ENCODE results near the gene ADRA2B. TPM values are rescaled to one million over a fixed set of nuclear protein-coding genes. Genes with fewer than 3 reads are reported as not detected.

ADRA2B gene
- total and polyA plus RNA-seq, 2 donors (not counting 1 experiment from before 2014, with no cell fraction given) = 0.27 to 0.46 TPM

DNA sequence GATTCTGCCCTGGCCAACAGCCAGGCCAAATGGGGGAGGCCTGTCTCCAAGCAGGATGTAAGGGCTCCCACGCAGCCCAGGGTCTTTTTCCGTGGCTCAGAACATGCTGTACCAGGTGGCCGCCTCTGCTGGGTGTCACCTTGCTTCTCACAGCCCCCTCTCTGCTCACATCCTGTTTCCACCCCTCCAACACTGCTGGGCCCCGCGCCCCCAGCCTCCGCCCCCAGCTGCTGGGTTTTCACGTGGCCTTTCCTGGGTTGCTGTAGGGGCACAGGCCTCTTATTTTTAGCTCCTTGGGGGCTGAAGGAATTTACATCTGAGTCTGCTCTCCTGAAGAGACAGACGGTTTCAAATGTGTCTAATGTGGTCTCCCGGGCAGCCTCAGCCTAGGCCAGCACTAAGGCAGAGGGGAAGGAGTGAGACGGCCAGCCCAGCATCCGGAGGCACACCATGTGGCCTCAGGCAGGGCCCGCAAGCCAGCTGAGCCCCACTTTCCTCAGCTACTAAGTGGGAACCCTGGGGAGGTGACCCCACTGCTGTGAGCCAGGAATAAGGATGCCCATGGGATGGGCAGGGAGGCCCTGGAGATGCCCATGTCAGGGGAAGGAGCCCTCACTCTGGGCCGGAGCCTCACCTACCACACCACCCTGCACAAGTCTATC, 47.5 kb upstream of the ADRA2B start:
- H3K4me1 Mint-ChIP-seq = peaks cover 47% of the 10 kb centered on the region
- POLR2A ChIA-PET = interaction anchor here (0.8 to 1.8 kb wide), 5 partner anchors 15 to 44 kb away, joined by 3 to 9 read pairs (median 7); partner anchors contain the start of gene STARD7

More for the DNA sequence above, 47.5 kb upstream of the ADRA2B start:
- Histone ChIP-seq H3K4me2 (replicated peaks; ENCODE audit: low read depth, low read length, poor library complexity, severe bottlenecking) (peak overlapping the region; percentile 64), H3K27me3 (replicated peaks in 1 of 4; ENCODE audit: control extremely low read depth in 1 of 4, control insufficient read depth in 3 of 4, insufficient read depth in 4 of 4, low read length in 3 of 4) (no peaks in the 10 kb centered on the region), H3K27ac (ENCODE audit: low read length in 2 of 2) (peak overlapping the region; percentile 64 to 82), H3K9me3 (ENCODE audit: control extremely low read depth in 1 of 3, control insufficient read depth in 2 of 3, insufficient read depth in 1 of 3, low read length in 2 of 3) (peaks cover 0 to 5% (median 0%) of the 10 kb centered on the region in 3 donors), H3K79me2 (ENCODE audit: control insufficient read depth, insufficient read depth, low read length) (no peaks in the 10 kb centered on the region), H3K36me3 (replicated peaks in 1 of 2; ENCODE audit: control extremely low read depth in 1 of 2, control insufficient read depth in 1 of 2, extremely low read depth in 1 of 2, insufficient read depth in 2 of 2, low read length in 1 of 2) (no peaks in the 10 kb centered on the region), H2AFZ (ENCODE audit: insufficient read depth, low read depth, low read length, poor library complexity, severe bottlenecking) (peak overlapping the region; percentile 68), H3K9ac (ENCODE audit: low read length) (peak overlapping the region; percentile 3), H3K4me1 (ENCODE audit: control insufficient read depth in 2 of 2, insufficient read depth in 2 of 2, low read length in 2 of 2) (peaks cover 30 to 49% of the 10 kb centered on the region in 2 donors), H4K20me1 (ENCODE audit: control insufficient read depth, insufficient read depth, low read length, poor library complexity, severe bottlenecking) (no peaks in the 10 kb centered on the region), H3K4me3 (ENCODE audit: control extremely low read depth in 1 of 5, extremely low read depth in 1 of 5, insufficient read depth in 1 of 5, low read depth in 2 of 5, low read length in 4 of 5) (no peak overlapping the region)
- CTCF ChIA-PET = interaction anchor here (1.6 to 17.6 kb wide), 3 partner anchors 10 to 171 kb away, joined by 6 to 1065 read pairs (median 35); partner anchors contain the start of genes ASTL and DUSP2
- Mint-ChIP-seq H3K9me3 (ENCODE audit: insufficient read depth) (peaks cover 2% of the 10 kb centered on the region), H3K27ac (peak overlapping the region; percentile 93), H3K27me3 (no peaks in the 10 kb centered on the region), H3K4me3 (peak overlapping the region; percentile 78)
- DNase-seq (peak; percentile 70), ATAC-seq (ENCODE audit: low read depth) (peak; percentile 70)
- no peak for TF ChIP-seq EZH2 (IDR thresholded peaks at IDR 0.05; ENCODE audit: borderline replicate concordance, insufficient read depth, low read depth, low read length, poor library complexity, severe bottlenecking)
- TF ChIP-seq, protein P1, sequence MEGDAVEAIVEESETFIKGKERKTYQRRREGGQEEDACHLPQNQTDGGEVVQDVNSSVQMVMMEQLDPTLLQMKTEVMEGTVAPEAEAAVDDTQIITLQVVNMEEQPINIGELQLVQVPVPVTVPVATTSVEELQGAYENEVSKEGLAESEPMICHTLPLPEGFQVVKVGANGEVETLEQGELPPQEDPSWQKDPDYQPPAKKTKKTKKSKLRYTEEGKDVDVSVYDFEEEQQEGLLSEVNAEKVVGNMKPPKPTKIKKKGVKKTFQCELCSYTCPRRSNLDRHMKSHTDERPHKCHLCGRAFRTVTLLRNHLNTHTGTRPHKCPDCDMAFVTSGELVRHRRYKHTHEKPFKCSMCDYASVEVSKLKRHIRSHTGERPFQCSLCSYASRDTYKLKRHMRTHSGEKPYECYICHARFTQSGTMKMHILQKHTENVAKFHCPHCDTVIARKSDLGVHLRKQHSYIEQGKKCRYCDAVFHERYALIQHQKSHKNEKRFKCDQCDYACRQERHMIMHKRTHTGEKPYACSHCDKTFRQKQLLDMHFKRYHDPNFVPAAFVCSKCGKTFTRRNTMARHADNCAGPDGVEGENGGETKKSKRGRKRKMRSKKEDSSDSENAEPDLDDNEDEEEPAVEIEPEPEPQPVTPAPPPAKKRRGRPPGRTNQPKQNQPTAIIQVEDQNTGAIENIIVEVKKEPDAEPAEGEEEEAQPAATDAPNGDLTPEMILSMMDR (IDR thresholded peaks at IDR 0.05) = no peak
- 9% methylated on average over 11 of the region's 13 CpGs for WGBS (ENCODE audit: insufficient coverage)
- intact Hi-C loops (cut with micrococcal nuclease) = loop anchor here (1.0 kb wide), 2 partner anchors 10 to 19 kb away; partner anchors contain the start of gene DUSP2
